CD1c-positive myeloid dendritic cell (primary cell): ENCODE measurements around the gene B3GLCT.

Experiments used
- DNase-seq: peaks from one replicate; pipeline ENCODE4 v3.0.0-alpha.2; 2016; ENCODE audit errors: extremely low spot score

The B3GLCT gene

GRCh38 chr13:31223640-31224039 is 23.9 kb downstream of the B3GLCT start:
- DNase-seq, result no peak

GRCh38 chr13:31224174-31224669 is 24.4 kb downstream of the B3GLCT start:
- no peak for DNase-seq

GRCh38 chr13:31224963-31225559 is 25.3 kb downstream of the B3GLCT start:
- DNase-seq, result no peak

- DNase-seq, result no peak
These were observed 26.4 kb downstream of the B3GLCT start for GRCh38 chr13:31225998-31226675.

GRCh38 chr13:31227063-31227462 is 27.3 kb downstream of the B3GLCT start:
- DNase-seq, result no peak

DNA sequence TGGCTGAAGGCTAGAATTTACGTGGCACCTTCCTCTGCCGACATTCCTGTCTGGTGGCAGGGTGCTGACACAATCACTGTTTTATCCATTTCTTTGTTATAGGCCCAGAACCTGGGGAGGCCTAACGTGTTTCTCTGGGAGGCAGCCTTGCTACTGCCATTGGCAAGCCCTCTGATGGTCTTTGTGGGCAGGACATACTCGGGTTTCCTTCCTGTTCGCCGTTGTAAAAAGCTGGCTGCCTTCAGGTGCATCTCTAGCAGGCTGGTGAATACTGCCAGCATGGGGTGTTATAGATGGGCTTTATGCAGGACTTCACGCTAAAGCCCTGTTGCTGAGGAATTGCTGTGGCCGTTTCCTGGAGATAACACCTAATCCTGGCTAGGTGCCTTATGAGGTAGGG is 28.1 kb downstream of the B3GLCT start:
- DNase-seq, result no peak

DNA sequence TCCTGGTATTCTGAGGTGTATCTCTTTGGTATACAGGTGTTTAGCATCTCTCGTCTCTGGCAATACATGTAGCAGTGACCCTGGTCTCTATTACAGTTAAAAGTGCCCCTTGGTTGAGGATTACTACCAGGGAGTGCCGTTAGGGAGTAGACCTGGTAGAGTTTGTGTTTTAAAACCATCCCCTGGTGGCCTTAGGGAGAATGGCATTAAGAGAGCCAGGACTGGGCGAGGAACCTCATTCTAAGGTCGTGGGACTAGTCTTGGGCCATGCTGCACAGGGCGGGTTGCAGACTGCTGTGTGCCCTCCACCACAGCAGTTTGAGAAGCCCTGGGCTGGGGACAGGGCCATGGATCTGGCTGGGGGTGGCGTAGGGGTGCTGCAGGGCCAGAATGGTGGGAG is 35.0 kb downstream of the B3GLCT start:
- no peak for DNase-seq

DNA sequence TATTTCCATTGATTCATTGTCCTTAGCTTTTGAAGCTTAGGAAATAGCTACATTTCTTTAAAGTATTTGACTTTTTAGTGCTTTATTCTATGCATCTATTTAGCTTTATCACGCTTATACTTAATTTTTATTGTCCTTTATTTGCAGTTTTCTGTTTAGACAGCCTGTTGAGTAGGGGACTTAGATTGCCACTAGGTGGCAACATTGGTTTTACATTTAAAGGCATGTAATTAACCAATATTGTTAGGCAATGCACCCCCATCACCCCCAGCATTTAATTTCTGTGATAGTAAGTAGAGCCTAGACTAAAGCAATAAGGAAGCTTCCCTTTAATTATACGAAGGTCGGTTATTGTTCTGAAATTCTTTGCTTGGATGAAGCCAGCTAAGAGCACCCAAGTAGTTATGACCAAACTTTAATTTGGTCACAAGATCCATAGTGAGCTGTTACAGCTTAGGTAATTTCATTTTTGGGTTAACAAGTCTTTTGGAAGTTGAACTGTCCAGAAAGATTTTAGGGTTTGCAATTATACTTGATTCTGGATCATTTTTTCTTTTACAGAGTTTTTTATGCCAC is 36.5 kb downstream of the B3GLCT start:
- DNase-seq, result peak; percentile 32

DNA sequence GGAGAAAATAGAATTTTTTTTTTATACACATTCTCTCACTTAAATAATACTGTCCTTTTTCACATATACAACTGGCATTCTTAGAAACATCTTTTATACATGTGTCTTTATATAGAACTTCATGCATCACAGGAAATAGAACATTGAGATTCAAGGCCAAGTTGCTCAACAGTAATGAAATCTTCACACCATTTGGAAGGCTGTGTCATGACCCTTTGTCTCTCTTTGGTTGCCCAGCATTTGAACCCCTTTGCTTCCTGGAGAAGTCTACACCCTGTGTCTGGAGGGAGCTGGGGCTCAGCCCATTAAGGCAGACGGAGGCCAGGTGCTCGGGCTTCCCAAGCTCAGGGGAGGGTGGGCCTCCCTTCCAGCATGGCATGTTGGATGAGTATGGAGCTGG is 41.1 kb downstream of the B3GLCT start:
- no peak for DNase-seq

DNA sequence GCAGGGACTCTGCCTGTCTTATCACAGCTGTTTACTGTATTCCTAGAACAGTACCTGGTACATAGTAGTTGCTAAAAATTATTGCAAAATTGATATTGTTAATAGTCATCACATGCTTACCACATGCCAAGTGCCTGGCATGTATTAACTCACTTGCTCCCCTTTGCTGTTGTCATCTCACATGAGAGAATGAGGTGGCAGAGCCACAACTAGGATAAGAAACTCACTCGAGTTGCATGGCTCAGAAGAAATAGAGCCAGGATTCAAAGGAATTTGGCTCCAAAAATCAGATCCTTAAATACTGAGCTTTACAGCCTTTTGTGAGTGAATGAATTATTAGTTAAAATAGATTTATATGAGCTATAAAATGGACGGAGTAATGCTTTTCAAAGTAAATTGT is 42.6 kb downstream of the B3GLCT start:
- DNase-seq, result no peak

DNA sequence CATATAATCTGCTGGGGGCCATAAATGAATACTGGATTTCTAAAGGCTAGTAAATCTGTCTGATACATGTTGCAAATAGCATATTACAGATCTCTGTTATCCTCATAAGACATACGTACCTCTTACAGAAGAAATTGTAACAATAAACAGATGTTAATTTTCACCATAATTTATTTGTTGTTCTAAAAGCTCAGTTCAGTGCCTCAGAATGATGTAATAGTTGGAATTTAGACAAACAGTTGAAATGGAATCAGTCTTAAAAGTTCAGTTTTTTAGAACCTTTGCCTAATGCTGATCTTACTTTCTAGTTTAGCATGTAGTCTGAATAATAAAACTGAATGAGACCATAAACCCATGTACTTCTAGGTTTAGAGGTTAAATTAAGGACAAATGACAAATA is 43.1 kb downstream of the B3GLCT start:
- DNase-seq, result no peak

DNA sequence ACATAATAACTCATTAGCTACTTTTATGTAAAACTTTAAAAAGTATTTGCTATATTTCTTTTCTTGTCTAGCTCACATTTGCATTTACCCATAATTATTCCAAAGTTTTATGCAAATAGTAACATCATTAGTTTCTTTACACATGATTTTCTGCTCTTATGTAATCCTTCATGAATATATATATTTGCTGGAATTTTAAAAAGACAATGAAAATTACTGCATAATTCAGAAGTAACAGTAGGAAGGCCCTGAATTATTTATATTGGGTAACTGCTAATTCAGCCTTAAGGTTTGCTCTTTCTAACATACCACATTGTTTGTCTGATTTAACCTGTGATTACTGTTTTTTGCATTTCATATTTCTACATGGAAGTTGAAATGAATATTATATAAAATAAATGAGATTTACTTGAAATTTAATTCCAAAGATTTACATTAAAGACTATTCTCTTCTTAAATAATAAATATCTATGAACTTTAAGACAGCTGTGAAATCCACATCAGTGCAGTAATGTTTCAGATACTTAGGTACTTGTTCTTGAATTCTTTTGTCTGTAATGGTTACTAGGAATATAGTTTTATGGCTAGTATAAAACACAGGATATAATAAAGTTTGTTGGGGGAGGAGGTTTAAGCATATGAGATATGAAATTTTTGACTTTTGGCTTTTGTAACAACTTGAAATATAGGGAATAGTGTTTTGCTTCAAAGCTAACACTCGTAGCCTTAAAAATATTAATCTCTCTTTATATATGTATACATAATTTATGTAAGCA is 46.0 kb downstream of the B3GLCT start:
- DNase-seq, result no peak

DNA sequence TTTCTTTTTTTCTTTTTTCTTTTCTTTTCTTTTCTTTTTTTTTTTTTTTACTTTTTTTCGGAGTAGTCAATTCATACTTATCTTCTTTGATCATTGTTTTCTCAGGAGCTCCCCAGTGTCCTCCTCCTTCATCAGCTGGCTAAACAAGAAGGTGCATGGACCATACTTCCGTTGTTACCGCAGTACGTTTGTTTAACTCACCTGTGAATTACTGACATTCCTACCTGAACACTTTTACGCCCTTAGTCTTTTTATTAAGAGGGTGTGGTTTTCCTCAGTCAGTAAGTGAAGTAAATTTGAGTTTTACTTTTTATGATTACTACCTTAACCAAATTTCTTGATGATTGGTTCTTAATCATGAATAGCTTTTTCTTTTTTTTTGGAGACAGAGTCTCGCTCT is 47.1 kb downstream of the B3GLCT start:
- no peak for DNase-seq

DNA sequence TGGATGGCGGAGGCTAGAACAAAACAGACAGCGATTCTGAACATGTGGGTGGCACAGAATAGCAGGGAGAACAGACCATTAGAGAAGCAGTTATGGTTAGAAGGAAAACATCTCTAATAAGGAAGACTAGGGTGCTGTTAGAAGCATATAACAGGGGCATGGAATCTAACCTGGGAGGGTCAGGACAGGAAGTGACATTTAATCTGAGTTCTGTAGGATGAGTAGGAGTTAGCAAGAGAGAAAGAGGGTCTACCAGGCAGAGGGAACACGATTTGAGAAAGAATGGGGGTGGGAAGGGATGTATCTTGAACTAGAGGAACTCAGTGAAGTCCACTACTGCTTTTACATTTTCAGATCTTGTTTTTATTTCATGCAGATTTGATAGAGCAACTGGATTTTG is 48.6 kb downstream of the B3GLCT start:
- DNase-seq, result no peak

- DNase-seq, result no peak
These were observed 49.3 kb downstream of the B3GLCT start for GRCh38 chr13:31248965-31249539.

- DNase-seq, result no peak
These were observed 50.7 kb downstream of the B3GLCT start for GRCh38 chr13:31250435-31250834.

DNA sequence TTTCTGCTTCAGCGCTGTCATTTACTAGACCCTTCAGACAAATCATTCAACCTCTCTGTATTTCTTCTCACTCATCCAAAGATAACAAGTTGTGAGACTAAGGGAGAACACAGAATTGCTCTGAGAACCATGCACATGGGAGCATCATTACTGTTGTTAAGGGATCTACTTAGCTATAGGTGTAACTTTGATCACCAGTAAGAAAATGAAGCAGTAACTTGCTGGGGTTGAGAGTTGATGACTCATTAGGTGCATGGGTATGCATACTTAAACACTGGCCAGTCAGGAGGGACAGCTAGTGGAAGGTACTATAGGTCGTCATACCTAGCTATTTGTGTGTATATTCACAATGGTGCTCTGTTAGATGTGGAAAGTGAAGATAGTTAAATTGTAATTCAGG is 61.5 kb downstream of the B3GLCT start:
- DNase-seq, result no peak

GRCh38 chr13:31263346-31263745 is 63.6 kb downstream of the B3GLCT start:
- no peak for DNase-seq

DNA sequence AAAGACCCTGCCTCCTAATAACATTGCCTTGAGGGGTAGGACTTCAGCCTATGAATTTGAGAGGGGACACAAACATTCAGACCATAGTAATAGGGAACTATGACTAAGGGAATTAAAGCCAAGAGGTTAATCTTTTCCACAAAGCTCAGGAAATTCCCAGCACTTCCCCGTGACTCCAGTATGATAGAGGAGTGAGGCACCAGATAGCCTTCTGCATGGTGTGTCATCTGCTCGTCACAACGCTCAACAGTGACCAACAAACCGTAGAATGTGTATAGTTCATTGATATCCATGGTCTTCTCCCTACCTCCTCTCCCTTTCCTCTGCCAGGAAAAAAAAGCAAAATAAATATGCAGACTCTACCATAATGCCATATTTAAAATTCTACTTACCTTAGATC is 64.4 kb downstream of the B3GLCT start:
- no peak for DNase-seq

- DNase-seq, result no peak
These were observed 67.5 kb downstream of the B3GLCT start for GRCh38 chr13:31267126-31267784.

DNA sequence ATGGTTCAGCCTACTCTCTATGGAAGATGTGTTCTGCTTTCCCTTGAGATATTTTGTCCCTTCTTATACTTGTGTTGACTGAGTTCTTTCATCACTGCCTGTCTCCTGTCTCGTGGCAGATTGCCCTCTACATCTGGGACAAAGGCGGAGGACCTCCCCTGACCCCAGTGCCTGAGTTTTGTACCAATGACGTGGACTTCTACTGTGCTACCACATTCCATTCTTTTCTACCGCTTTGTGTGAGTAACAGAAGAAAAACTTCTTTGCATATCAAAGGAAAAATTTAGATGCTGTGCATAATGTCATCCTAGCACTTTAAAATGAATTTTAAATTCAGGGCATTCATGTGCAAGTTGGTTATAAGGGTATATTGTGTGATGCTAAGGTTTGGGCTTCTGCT is 74.6 kb downstream of the B3GLCT start:
- DNase-seq, result no peak

GRCh38 chr13:31276421-31276820 is 76.6 kb downstream of the B3GLCT start:
- no peak for DNase-seq
